Dedifferentiated amniotic fluid mesenchymal stem cell (primary cell): Measurements from ENCODE around the gene CYB5R4.
"Not testable (repeated sequence)": the region's sequence is repeated elsewhere in the genome, so short reads cannot be mapped to it uniquely, and the experiment has no call there.

Experiments
- DNase-seq: peaks from one replicate; pipeline ENCODE4 v3.0.0-alpha.2; 2016; ENCODE audit errors: extremely low spot score

Gene CYB5R4

GRCh38 chr6:83867043-83867442, 7.6 kb downstream of the CYB5R4 start:
- DNase-seq: no peak

GRCh38 chr6:83867527-83868161, 8.2 kb downstream of the CYB5R4 start:
- peak; percentile 79 for DNase-seq

- DNase-seq: peak; percentile 29
Measured at GRCh38 chr6:83868639-83869038, 9.2 kb downstream of the CYB5R4 start.

GRCh38 chr6:83870649-83871048, 11.2 kb downstream of the CYB5R4 start:
- DNase-seq: no peak

GRCh38 chr6:83872386-83873118, 13.1 kb downstream of the CYB5R4 start:
- no peak for DNase-seq

GRCh38 chr6:83873869-83874268, 14.4 kb downstream of the CYB5R4 start:
- DNase-seq: no peak

GRCh38 chr6:83875843-83876242, 16.4 kb downstream of the CYB5R4 start:
- DNase-seq: no peak

GRCh38 chr6:83878902-83879644, 19.6 kb downstream of the CYB5R4 start:
- no peak for DNase-seq

GRCh38 chr6:83879746-83880145, 20.3 kb downstream of the CYB5R4 start:
- no peak for DNase-seq

- no peak for DNase-seq
Measured at GRCh38 chr6:83883240-83883639, 23.8 kb downstream of the CYB5R4 start.

- DNase-seq: peak; percentile 29
Measured at GRCh38 chr6:83884523-83884922, 25.0 kb downstream of the CYB5R4 start.

- DNase-seq: no peak
Measured at GRCh38 chr6:83885984-83886383, 26.5 kb downstream of the CYB5R4 start.

- DNase-seq: no peak
Measured at GRCh38 chr6:83889621-83890020, 30.1 kb downstream of the CYB5R4 start.

- DNase-seq: no peak
Measured at GRCh38 chr6:83890520-83890919, 31.0 kb downstream of the CYB5R4 start.

GRCh38 chr6:83891586-83891985, 32.1 kb downstream of the CYB5R4 start:
- no peak for DNase-seq

- DNase-seq: no peak
Measured at GRCh38 chr6:83893024-83893423, 33.5 kb downstream of the CYB5R4 start.

GRCh38 chr6:83897094-83897493, 37.6 kb downstream of the CYB5R4 start:
- DNase-seq: not testable (repeated sequence)

GRCh38 chr6:83901624-83902023, 42.1 kb downstream of the CYB5R4 start:
- DNase-seq: no peak

- DNase-seq: no peak
Measured at GRCh38 chr6:83904395-83904794, 44.9 kb downstream of the CYB5R4 start.

- no peak for DNase-seq
Measured at GRCh38 chr6:83905648-83906047, 46.2 kb downstream of the CYB5R4 start.

- DNase-seq: not testable (repeated sequence)
Measured at GRCh38 chr6:83907623-83908390, 48.3 kb downstream of the CYB5R4 start.

- no peak for DNase-seq
Measured at GRCh38 chr6:83908813-83909212, 49.3 kb downstream of the CYB5R4 start.
